ENCODE results near the gene DNHD1. TPM values are rescaled to one million over a fixed set of nuclear protein-coding genes. Genes with fewer than 3 reads are reported as not detected.

The DNHD1 gene
- total RNA-seq, 1 experiment from 2014 or later, result 2.0 TPM

DNA sequence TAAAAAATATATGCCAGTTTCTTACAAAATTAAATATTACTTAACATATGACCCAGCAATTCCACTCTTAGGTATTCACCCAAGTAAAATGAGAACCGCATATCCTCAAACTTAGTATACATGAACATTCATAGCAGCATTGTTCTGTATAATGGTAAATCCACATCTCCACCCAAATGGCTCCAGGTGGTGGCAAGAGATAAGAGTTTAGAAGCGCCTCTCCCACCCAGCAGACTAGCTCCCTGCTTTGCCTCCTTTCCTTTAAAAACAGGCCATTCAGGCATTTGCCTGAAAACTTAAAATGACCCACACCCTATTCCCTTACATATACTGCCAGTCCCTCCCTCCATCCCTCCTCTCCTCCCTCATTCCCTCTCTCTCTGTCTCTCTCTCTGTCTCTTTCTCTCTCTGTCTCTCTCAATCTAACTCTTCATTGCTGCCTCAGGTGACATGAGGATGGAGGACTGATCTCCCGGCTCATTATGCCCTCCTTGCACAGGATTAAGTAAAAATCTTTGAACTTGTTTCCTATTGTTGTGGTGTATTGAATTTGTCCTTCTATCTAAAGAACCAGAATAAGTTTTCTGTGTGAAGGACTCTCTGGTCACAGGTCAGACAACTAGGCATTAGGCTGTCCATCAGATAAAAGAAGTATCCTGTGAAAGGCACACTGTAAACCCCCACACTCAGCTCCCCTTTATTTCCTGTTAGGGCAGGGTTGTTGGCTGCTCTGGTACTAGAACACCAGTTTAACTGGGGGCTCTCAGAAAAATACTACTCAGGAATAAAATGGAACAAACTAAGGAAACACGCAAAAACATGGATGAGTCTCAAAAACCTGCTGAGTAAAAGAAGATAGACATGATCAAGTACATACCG lies 58.0 kb downstream of the DNHD1 start:
- in situ Hi-C loops (cut with HindIII; ENCODE audit: low sequenced_read_pairs), result no loop called here
- no peak for DNase-seq (ENCODE audit: low spot score)

GRCh38 chr11:6556139-6556949 lies 59.3 kb downstream of the DNHD1 start:
- DNase-seq (ENCODE audit: low spot score), result no peak
- in situ Hi-C loops (cut with HindIII; ENCODE audit: low sequenced_read_pairs), result no loop called here

DNA sequence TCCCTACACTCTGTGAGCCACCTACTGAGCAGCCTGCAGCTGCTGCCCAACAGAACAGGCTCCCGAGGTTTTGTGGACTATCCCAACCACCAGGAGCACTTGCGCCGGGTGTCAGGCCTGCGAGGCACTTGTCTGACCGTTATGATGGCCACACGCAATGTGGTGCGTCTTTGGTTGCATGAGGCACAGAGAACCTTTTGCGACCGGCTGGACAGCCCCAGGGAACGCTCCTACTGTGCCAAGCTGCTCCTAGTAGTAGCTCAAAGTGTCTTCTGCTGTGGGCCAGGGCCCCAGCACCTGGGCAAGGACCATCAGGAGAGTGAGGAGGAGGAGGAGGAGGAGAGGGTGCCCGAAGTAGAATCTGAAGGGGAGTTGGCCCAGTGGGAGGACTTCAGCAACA lies 60.0 kb downstream of the DNHD1 start:
- in situ Hi-C loops (cut with HindIII; ENCODE audit: low sequenced_read_pairs), result no loop called here
- DNase-seq (ENCODE audit: low spot score), result no peak

- DNase-seq (ENCODE audit: low spot score), result peak; percentile 66
- in situ Hi-C loops (cut with HindIII; ENCODE audit: low sequenced_read_pairs), result no loop called here
Observed at GRCh38 chr11:6557761-6558674, 60.9 kb downstream of the DNHD1 start.

- in situ Hi-C loops (cut with HindIII; ENCODE audit: low sequenced_read_pairs), result no loop called here
- DNase-seq (ENCODE audit: low spot score), result no peak
Observed at GRCh38 chr11:6559369-6559768, 62.3 kb downstream of the DNHD1 start.

DNA sequence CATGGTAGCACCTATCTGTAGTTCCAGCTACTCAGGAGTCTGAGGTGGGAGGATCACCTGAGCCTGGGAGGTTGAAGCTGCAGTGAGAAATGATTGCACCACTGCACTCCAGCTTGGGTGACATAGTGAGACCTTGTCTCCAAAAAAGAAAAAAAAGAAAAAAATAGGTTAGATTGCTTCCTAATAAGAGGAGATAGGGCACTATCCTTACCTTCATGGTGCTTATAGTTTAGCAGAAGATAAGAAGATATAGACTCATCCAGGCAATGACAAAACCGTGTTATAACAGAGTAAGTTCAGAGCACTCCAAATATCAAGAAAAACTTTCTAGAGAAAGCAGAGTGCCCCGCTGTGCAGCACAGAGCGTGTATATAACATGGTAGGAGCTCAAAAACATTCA lies 64.2 kb downstream of the DNHD1 start:
- in situ Hi-C loops (cut with HindIII; ENCODE audit: low sequenced_read_pairs), result no loop called here
- DNase-seq (ENCODE audit: low spot score), result no peak

GRCh38 chr11:6563121-6563619 lies 66.1 kb downstream of the DNHD1 start:
- in situ Hi-C loops (cut with HindIII; ENCODE audit: low sequenced_read_pairs), result no loop called here
- no peak for DNase-seq (ENCODE audit: low spot score)

DNA sequence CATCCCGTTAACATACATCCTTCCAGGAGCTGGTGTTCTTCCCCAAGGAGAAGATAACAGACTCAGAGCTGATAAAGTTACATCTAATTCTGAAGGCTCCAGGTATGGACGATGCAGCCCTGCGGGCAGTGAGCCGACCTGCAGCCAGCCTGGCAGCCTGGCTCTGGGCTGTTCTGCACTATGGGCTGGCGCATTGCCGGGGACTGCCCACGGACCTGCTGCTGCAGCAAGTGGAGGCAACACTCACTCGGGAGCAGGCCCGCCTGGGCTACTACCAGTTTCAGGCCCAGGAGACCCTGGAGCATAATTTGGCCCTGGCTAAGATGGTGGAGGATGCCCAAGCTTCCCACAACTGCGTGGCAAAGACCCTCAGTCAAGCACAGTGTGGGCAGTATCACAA lies 66.6 kb downstream of the DNHD1 start:
- peak; percentile 22 for DNase-seq (ENCODE audit: low spot score)

DNA sequence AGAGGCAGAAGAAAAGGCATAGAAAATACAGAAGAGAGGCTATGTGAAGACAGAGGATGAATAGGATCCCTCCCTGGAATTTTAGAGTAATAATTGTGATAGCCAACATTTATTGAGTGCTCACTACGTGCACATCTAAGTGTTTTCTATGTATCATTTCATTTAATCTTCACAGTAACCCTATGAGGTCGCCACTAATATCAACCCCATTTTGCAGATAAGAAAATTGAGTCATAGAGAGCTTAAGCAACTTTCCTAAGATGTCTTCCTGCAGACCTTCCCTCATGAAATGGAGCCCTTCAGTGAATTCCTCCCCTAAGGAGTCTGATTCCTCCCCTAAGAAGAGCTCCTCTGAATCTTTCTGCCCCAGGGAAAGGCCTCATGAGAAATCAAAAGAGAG lies 68.2 kb downstream of the DNHD1 start:
- no peak for DNase-seq (ENCODE audit: low spot score)
- in situ Hi-C loops (cut with HindIII; ENCODE audit: low sequenced_read_pairs), result no loop called here

More for the DNA sequence above, 66.6 kb downstream of the DNHD1 start:
- in situ Hi-C loops (cut with HindIII; ENCODE audit: low sequenced_read_pairs), result no loop called here

- no peak for DNase-seq (ENCODE audit: low spot score)
- in situ Hi-C loops (cut with HindIII; ENCODE audit: low sequenced_read_pairs), result no loop called here
Observed at GRCh38 chr11:6565988-6566703, 69.1 kb downstream of the DNHD1 start.

GRCh38 chr11:6566704-6567370 lies 69.8 kb downstream of the DNHD1 start:
- DNase-seq (ENCODE audit: low spot score), result peak; percentile 59
- in situ Hi-C loops (cut with HindIII; ENCODE audit: low sequenced_read_pairs), result no loop called here

GRCh38 chr11:6567371-6567745 lies 70.3 kb downstream of the DNHD1 start:
- in situ Hi-C loops (cut with HindIII; ENCODE audit: low sequenced_read_pairs), result no loop called here
- peak; percentile 82 for DNase-seq (ENCODE audit: low spot score)

GRCh38 chr11:6568191-6568918 lies 71.3 kb downstream of the DNHD1 start:
- in situ Hi-C loops (cut with HindIII; ENCODE audit: low sequenced_read_pairs), result no loop called here
- DNase-seq (ENCODE audit: low spot score), result peak; percentile 25

- in situ Hi-C loops (cut with HindIII; ENCODE audit: low sequenced_read_pairs), result no loop called here
Observed at GRCh38 chr11:6569706-6570105, 72.6 kb downstream of the DNHD1 start.

GRCh38 chr11:6570691-6571427 lies 73.8 kb downstream of the DNHD1 start:
- in situ Hi-C loops (cut with HindIII; ENCODE audit: low sequenced_read_pairs), result no loop called here
- DNase-seq (ENCODE audit: low spot score), result peak; percentile 16

More at GRCh38 chr11:6569706-6570105, 72.6 kb downstream of the DNHD1 start:
- no peak for DNase-seq (ENCODE audit: low spot score)

GRCh38 chr11:6571434-6572008 lies 74.4 kb downstream of the DNHD1 start:
- DNase-seq (ENCODE audit: low spot score), result no peak
- in situ Hi-C loops (cut with HindIII; ENCODE audit: low sequenced_read_pairs), result no loop called here
